Measurements from ENCODE around the gene TP53RK. TPM values are rescaled to one million over a fixed set of nuclear protein-coding genes. Genes with fewer than 3 reads are reported as not detected.

The TP53RK gene
- total and polyA plus RNA-seq, 2 of the 4 experiments (the other 2 are of a cell fraction) = 8.7 to 10.6 TPM

- WGBS, 2 experiments (ENCODE audit: extremely low coverage in 2 of 2, insufficient read length in 1 of 2) = 100% methylated on average over 1 of the region's 4 CpGs; no CpG with 5 or more reads in 1 of the 2 experiments
- POLR2A ChIA-PET (ENCODE audit: unreplicated experiment) = no interaction called here
- Histone ChIP-seq H3K4me2 (ENCODE audit: low read depth, low read length) (no peak overlapping the region), H3K4ac (ENCODE audit: low read depth, low read length) (no peak overlapping the region), H3K18ac (ENCODE audit: low read depth, low read length) (no peak overlapping the region), H3K4me3 (ENCODE audit: insufficient read depth, low read depth, low read length) (no peak overlapping the region), H3K4me1 (ENCODE audit: control insufficient read depth, insufficient read depth, low read length) (no peaks in the 10 kb centered on the region), H3K14ac (replicated peaks; ENCODE audit: low read depth, low read length) (no peak overlapping the region), H2BK120ac (ENCODE audit: low read depth, low read length) (no peak overlapping the region), H4K5ac (ENCODE audit: low read depth, low read length) (no peak overlapping the region), H3K9me1 (ENCODE audit: insufficient read depth, low read length) (no peaks in the 10 kb centered on the region), H3K27me3 (ENCODE audit: control insufficient read depth, insufficient read depth, low read length) (no peaks in the 10 kb centered on the region; the same call in 1 of the 2 replicates), H2BK20ac (ENCODE audit: low read depth, low read length) (no peak overlapping the region), H4K20me1 (ENCODE audit: insufficient read depth, low read length) (no peaks in the 10 kb centered on the region), H3K79me1 (ENCODE audit: low read depth in 1 of 2, low read length in 2 of 2) (no peaks in the 10 kb centered on the region), H3K23ac (ENCODE audit: low read depth, low read length) (no peak overlapping the region), H4K8ac (ENCODE audit: low read depth in 2 of 2, low read length in 2 of 2) (no peak overlapping the region), H3K36me3 (ENCODE audit: control insufficient read depth, insufficient read depth, low read length) (no peaks in the 10 kb centered on the region), H2AFZ (replicated peaks; ENCODE audit: low read length, poor library complexity) (no peak overlapping the region), H3K9me3 (ENCODE audit: control insufficient read depth, insufficient read depth, low read length) (no peaks in the 10 kb centered on the region), H4K91ac (ENCODE audit: insufficient read depth, low read depth, low read length) (no peak overlapping the region), H3K9ac (ENCODE audit: low read depth, low read length) (no peak overlapping the region), H2AK5ac (ENCODE audit: low read depth, low read length) (no peak overlapping the region), H2BK15ac (ENCODE audit: low read depth, low read length) (no peak overlapping the region), H3K27ac (ENCODE audit: insufficient read depth, low read length) (no peak overlapping the region), H2AK9ac (replicated peaks; ENCODE audit: low read depth, low read length, poor library complexity) (no peak overlapping the region), H2BK5ac (ENCODE audit: low read depth, low read length, poor library complexity, severe bottlenecking) (no peak overlapping the region), H3K56ac (ENCODE audit: extremely low read depth, insufficient read depth, low read length) (no peak overlapping the region)
- intact Hi-C loops (cut with micrococcal nuclease) = no loop called here
- in situ Hi-C loops (cut with MboI; ENCODE audit: low sequenced_read_pairs) = no loop called here
- dilution Hi-C loops (cut with HindIII; ENCODE audit: low sequenced_read_pairs, unreplicated experiment) = no loop called here
- no TSS peak for BruUV-seq (replicated peaks)
- ATAC-seq (ENCODE audit: low read depth) (no peak), DNase-seq (no peak)
- TF ChIP-seq MAZ (IDR thresholded peaks at IDR 0.05; ENCODE audit: borderline replicate concordance, low read depth, low read length) = no peak
- no peak for TF ChIP-seq RCOR1 (IDR thresholded peaks at IDR 0.05; ENCODE audit: insufficient replicate concordance, low read length)
- no peak for TF ChIP-seq NFE2L2 (IDR thresholded peaks at IDR 0.05; ENCODE audit: low read depth, low read length)
- no peak for TF ChIP-seq RAD21 (IDR thresholded peaks at IDR 0.05; ENCODE audit: low read length)
- no peak for TF ChIP-seq CTCF (conservative IDR thresholded peaks at IDR 0.05; ENCODE audit: low read depth, low read length)
- TF ChIP-seq SMC3 (IDR thresholded peaks at IDR 0.05; ENCODE audit: low read depth, low read length) = no peak
- no peak for TF ChIP-seq USF2 (IDR thresholded peaks at IDR 0.05; ENCODE audit: low read depth, low read length)
- TF ChIP-seq MXI1 (IDR thresholded peaks at IDR 0.05; ENCODE audit: borderline replicate concordance, low read depth, low read length) = no peak
- TF ChIP-seq BHLHE40 (IDR thresholded peaks at IDR 0.05; ENCODE audit: low read depth, low read length) = no peak
- no peak for TF ChIP-seq MAFK (IDR thresholded peaks at IDR 0.05; ENCODE audit: low read depth, low read length)
- no peak for TF ChIP-seq POLR2A (IDR thresholded peaks at IDR 0.05; ENCODE audit: low read depth, low read length)
- TF ChIP-seq, protein P1, sequence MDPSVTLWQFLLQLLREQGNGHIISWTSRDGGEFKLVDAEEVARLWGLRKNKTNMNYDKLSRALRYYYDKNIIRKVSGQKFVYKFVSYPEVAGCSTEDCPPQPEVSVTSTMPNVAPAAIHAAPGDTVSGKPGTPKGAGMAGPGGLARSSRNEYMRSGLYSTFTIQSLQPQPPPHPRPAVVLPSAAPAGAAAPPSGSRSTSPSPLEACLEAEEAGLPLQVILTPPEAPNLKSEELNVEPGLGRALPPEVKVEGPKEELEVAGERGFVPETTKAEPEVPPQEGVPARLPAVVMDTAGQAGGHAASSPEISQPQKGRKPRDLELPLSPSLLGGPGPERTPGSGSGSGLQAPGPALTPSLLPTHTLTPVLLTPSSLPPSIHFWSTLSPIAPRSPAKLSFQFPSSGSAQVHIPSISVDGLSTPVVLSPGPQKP (IDR thresholded peaks at IDR 0.05; ENCODE audit: borderline replicate concordance, low read depth, low read length) = no peak
- TF ChIP-seq CHD1 (IDR thresholded peaks at IDR 0.05; ENCODE audit: low read depth, low read length) = no peak
- no peak for TF ChIP-seq RFX5 (IDR thresholded peaks at IDR 0.05; ENCODE audit: low read depth, low read length)
- no peak for TF ChIP-seq CEBPB (IDR thresholded peaks at IDR 0.05; ENCODE audit: low read depth, low read length)
- no peak for TF ChIP-seq FOS (IDR thresholded peaks at IDR 0.05; ENCODE audit: low read depth, low read length)
- CTCF ChIA-PET = no interaction called here
Measured at GRCh38 chr20:46636514-46636913, 52.7 kb downstream of the TP53RK start.

All from IMR-90 (cell line).